ENCODE data around the gene CLCA1. TPM values are rescaled to one million over a fixed set of nuclear protein-coding genes. Genes with fewer than 3 reads are reported as not detected.

Gene CLCA1
- total RNA-seq, 1 experiment from 2014 or later = 0.08 TPM

DNA sequence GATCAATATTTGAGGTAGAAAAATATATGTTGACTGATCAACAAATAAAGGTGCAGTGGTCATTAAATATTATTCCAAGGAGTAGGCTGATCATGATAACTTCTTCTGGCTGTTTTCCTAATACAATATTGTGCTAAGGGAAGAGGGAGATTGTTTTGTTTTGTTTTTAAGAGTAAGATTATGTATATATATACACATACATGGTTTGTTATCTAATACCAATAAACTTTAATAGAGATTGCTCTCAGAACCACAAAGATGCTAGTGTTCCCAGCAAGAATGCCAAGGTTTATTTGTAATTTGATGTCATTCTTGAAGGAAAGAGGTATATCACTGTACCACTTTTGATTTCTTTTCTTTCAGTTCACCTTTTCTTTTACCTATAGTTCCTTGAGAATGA, 34.7 kb upstream of the CLCA1 start:
- ChIA-PET CTCF (no interaction called here), POLR2A (no interaction called here)
- DNase-seq (ENCODE audit: low read depth, low spot score) (no peak), ATAC-seq (no peak)
- intact Hi-C loops (cut with micrococcal nuclease; ENCODE audit: unreplicated experiment) (no loop called here), in situ Hi-C loops (cut with HindIII; ENCODE audit: low pct_unique_long_range_greater_than_20kb, low sequenced_read_pairs) (no loop called here)
- no TSS peak for BruUV-seq (replicated peaks)
- Histone ChIP-seq H3K4me1 (ENCODE audit: control insufficient read depth, insufficient read depth, low read length) (no peaks in the 10 kb centered on the region), H3K27ac (ENCODE audit: low read length) (no peak overlapping the region), H3K36me3 (ENCODE audit: control insufficient read depth, insufficient read depth, low read length) (no peaks in the 10 kb centered on the region), H3K27me3 (ENCODE audit: control insufficient read depth, insufficient read depth, low read length) (peaks cover 64% of the 10 kb centered on the region), H3K4me3 (ENCODE audit: low read depth in 2 of 2, low read length in 2 of 2) (no peak overlapping the region), H3K9me3 (ENCODE audit: control insufficient read depth, insufficient read depth, low read depth, low read length) (no peaks in the 10 kb centered on the region)
- TF ChIP-seq POLR2AphosphoS5 (IDR thresholded peaks at IDR 0.05; ENCODE audit: low read depth, low read length) (no peak), TCF7L2 (IDR thresholded peaks at IDR 0.05; ENCODE audit: low read depth, low read length) (no peak)

- intact Hi-C loops (cut with micrococcal nuclease; ENCODE audit: unreplicated experiment) = no loop called here
- Histone ChIP-seq H3K36me3 (ENCODE audit: control insufficient read depth, insufficient read depth, low read length) (no peaks in the 10 kb centered on the region), H3K9me3 (ENCODE audit: control insufficient read depth, insufficient read depth, low read depth, low read length) (no peaks in the 10 kb centered on the region), H3K4me3 (ENCODE audit: low read depth in 2 of 2, low read length in 2 of 2) (no peak overlapping the region), H3K27me3 (ENCODE audit: control insufficient read depth, insufficient read depth, low read length) (peaks cover 63% of the 10 kb centered on the region), H3K27ac (ENCODE audit: low read length) (no peak overlapping the region), H3K4me1 (ENCODE audit: control insufficient read depth, insufficient read depth, low read length) (no peaks in the 10 kb centered on the region)
- ATAC-seq (no peak), DNase-seq (ENCODE audit: low read depth, low spot score) (no peak)
- in situ Hi-C loops (cut with HindIII; ENCODE audit: low pct_unique_long_range_greater_than_20kb, low sequenced_read_pairs) = no loop called here
- BruUV-seq (replicated peaks) = no TSS peak
- ChIA-PET CTCF (interaction anchor here (0.6 kb wide), 1 partner anchor 1741 kb away, joined by 4 read pairs; no protein-coding TSS in a partner anchor), POLR2A (no interaction called here)
- no peak for TF ChIP-seq SIN3A (IDR thresholded peaks at IDR 0.05; ENCODE audit: borderline replicate concordance, insufficient read depth, low read depth, low read length)
- no peak for TF ChIP-seq TCF7L2 (IDR thresholded peaks at IDR 0.05; ENCODE audit: low read depth, low read length)
- TF ChIP-seq POLR2AphosphoS5 (IDR thresholded peaks at IDR 0.05; ENCODE audit: low read depth, low read length) = no peak
- TF ChIP-seq, protein P1, sequence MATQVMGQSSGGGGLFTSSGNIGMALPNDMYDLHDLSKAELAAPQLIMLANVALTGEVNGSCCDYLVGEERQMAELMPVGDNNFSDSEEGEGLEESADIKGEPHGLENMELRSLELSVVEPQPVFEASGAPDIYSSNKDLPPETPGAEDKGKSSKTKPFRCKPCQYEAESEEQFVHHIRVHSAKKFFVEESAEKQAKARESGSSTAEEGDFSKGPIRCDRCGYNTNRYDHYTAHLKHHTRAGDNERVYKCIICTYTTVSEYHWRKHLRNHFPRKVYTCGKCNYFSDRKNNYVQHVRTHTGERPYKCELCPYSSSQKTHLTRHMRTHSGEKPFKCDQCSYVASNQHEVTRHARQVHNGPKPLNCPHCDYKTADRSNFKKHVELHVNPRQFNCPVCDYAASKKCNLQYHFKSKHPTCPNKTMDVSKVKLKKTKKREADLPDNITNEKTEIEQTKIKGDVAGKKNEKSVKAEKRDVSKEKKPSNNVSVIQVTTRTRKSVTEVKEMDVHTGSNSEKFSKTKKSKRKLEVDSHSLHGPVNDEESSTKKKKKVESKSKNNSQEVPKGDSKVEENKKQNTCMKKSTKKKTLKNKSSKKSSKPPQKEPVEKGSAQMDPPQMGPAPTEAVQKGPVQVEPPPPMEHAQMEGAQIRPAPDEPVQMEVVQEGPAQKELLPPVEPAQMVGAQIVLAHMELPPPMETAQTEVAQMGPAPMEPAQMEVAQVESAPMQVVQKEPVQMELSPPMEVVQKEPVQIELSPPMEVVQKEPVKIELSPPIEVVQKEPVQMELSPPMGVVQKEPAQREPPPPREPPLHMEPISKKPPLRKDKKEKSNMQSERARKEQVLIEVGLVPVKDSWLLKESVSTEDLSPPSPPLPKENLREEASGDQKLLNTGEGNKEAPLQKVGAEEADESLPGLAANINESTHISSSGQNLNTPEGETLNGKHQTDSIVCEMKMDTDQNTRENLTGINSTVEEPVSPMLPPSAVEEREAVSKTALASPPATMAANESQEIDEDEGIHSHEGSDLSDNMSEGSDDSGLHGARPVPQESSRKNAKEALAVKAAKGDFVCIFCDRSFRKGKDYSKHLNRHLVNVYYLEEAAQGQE (IDR thresholded peaks at IDR 0.05; ENCODE audit: insufficient read depth in 1 of 2, low read depth in 2 of 2, low read length in 1 of 2) = no peak
- TF ChIP-seq, protein P2, sequence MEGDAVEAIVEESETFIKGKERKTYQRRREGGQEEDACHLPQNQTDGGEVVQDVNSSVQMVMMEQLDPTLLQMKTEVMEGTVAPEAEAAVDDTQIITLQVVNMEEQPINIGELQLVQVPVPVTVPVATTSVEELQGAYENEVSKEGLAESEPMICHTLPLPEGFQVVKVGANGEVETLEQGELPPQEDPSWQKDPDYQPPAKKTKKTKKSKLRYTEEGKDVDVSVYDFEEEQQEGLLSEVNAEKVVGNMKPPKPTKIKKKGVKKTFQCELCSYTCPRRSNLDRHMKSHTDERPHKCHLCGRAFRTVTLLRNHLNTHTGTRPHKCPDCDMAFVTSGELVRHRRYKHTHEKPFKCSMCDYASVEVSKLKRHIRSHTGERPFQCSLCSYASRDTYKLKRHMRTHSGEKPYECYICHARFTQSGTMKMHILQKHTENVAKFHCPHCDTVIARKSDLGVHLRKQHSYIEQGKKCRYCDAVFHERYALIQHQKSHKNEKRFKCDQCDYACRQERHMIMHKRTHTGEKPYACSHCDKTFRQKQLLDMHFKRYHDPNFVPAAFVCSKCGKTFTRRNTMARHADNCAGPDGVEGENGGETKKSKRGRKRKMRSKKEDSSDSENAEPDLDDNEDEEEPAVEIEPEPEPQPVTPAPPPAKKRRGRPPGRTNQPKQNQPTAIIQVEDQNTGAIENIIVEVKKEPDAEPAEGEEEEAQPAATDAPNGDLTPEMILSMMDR (IDR thresholded peaks at IDR 0.05) = no peak
These were observed 33.4 kb upstream of the CLCA1 start for GRCh38 chr1:86435327-86435726.

DNA sequence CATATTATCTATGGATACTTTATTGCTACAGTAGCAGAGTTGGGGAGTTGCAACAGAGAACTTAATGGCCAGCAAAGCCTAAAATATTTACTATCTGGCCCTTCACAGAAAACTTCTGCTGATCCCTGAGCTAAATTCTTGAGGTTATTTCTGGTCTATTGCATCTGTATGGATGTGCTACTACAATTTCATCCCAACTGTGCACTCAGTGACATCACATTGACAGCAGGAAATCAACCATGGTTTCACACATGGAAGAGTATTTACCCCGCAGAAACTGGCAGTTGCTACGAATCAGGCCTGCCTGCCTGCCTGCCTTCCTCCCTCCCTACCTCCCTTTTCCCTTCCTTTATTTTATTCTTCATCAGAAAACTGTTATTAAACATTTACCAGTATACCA, 32.7 kb upstream of the CLCA1 start:
- intact Hi-C loops (cut with micrococcal nuclease; ENCODE audit: unreplicated experiment) (no loop called here), in situ Hi-C loops (cut with HindIII; ENCODE audit: low pct_unique_long_range_greater_than_20kb, low sequenced_read_pairs) (no loop called here)
- DNase-seq (ENCODE audit: low read depth, low spot score) (no peak), ATAC-seq (no peak)
- ChIA-PET POLR2A (no interaction called here), CTCF (interaction anchor here (0.6 kb wide), 1 partner anchor 1741 kb away, joined by 4 read pairs; no protein-coding TSS in a partner anchor)
- BruUV-seq (replicated peaks) = no TSS peak
- no peaks in the 10 kb centered on the region for H3K36me3 ChIP-seq (ENCODE audit: control insufficient read depth, insufficient read depth, low read length)
- H3K4me1 ChIP-seq (ENCODE audit: control insufficient read depth, insufficient read depth, low read length) = no peaks in the 10 kb centered on the region
- H3K27ac ChIP-seq (ENCODE audit: low read length) = no peak overlapping the region
- H3K27me3 ChIP-seq (ENCODE audit: control insufficient read depth, insufficient read depth, low read length) = peaks cover 56% of the 10 kb centered on the region
- no peaks in the 10 kb centered on the region for H3K9me3 ChIP-seq (ENCODE audit: control insufficient read depth, insufficient read depth, low read depth, low read length)
- no peak overlapping the region for H3K4me3 ChIP-seq (ENCODE audit: low read depth in 2 of 2, low read length in 2 of 2)
- no peak for TF ChIP-seq TCF7L2 (IDR thresholded peaks at IDR 0.05; ENCODE audit: low read depth, low read length)
- TF ChIP-seq SIN3A (IDR thresholded peaks at IDR 0.05; ENCODE audit: borderline replicate concordance, insufficient read depth, low read depth, low read length) = no peak
- no peak for TF ChIP-seq POLR2AphosphoS5 (IDR thresholded peaks at IDR 0.05; ENCODE audit: low read depth, low read length)
- TF ChIP-seq, protein P1 (IDR thresholded peaks at IDR 0.05; ENCODE audit: insufficient read depth in 1 of 2, low read depth in 2 of 2, low read length in 1 of 2) = no peak
- TF ChIP-seq, protein P2 (IDR thresholded peaks at IDR 0.05) = no peak
